GM23338 (cell line): ENCODE data around the gene UPF1. TPM values are rescaled to one million over a fixed set of nuclear protein-coding genes. Genes with fewer than 3 reads are reported as not detected.

Source experiments
- ATAC-seq: fragments of 200-7000 bp; cut with Tn5 transposase; 3 replicates; pipeline ENCODE4 v1.9.1; 2020
- DNase-seq: peaks from one replicate; pipeline ENCODE4 v3.0.0-alpha.2; 2015; ENCODE audit warnings: low spot score
- H2AFZ ChIP-seq: fragments of 200-600 bp; sonication (generic); 2 replicates; pipeline ENCODE4 v1.8.0; 2016; ENCODE audit warnings: antibody characterized with exemption, mild to moderate bottlenecking, moderate library complexity
- H3F3A ChIP-seq: fragments of 200-600 bp; sonication (generic); replicated peaks from 2 replicates; pipeline ENCODE4 v1.8.0; 2017; ENCODE audit warnings: antibody characterized with exemption, mixed run types, low read depth
- H3K27ac ChIP-seq: fragments of 200-600 bp; sonication (generic); 2 replicates; pipeline ENCODE4 v1.6.1; 2016; ENCODE audit warnings: low read depth
- H3K27me3 ChIP-seq: fragments of 200-600 bp; sonication (generic); 2 replicates; pipeline ENCODE4 v1.8.0; 2016; ENCODE audit warnings: mild to moderate bottlenecking, mixed run types, moderate library complexity; ENCODE audit not compliant: insufficient read depth
- H3K36me3 ChIP-seq: fragments of 200-600 bp; sonication (generic); 2 replicates; pipeline ENCODE4 v1.8.0; 2016; ENCODE audit warnings: mild to moderate bottlenecking; ENCODE audit not compliant: insufficient read depth
- H3K4me1 ChIP-seq: fragments of 200-600 bp; sonication (generic); 2 replicates; pipeline ENCODE4 v1.8.0; 2016; ENCODE audit warnings: mild to moderate bottlenecking, moderate library complexity; ENCODE audit not compliant: insufficient read depth
- H3K4me2 ChIP-seq: fragments of 200-600 bp; sonication (generic); 2 replicates; pipeline ENCODE4 v1.7.1; 2017; ENCODE audit warnings: mixed run types
- H3K4me3 ChIP-seq: fragments of 200-600 bp; sonication (generic); 2 replicates; pipeline ENCODE4 v1.6.1; 2016; ENCODE audit warnings: mixed run types
- H3K79me2 ChIP-seq: fragments of 200-600 bp; sonication (generic); replicated peaks from 2 replicates; pipeline ENCODE4 v1.8.0; 2017; ENCODE audit warnings: mild to moderate bottlenecking; ENCODE audit not compliant: insufficient read depth
- H3K9me2 ChIP-seq: fragments of 200-600 bp; sonication (generic); 2 replicates; pipeline ENCODE4 v1.8.0; 2017; ENCODE audit not compliant: insufficient read depth
- H4K20me1 ChIP-seq: fragments of 200-600 bp; sonication (generic); replicated peaks from 2 replicates; pipeline ENCODE4 v1.8.0; 2017; ENCODE audit warnings: mild to moderate bottlenecking; ENCODE audit not compliant: insufficient read depth
- H3K27ac Mint-ChIP-seq: 2 replicates; pipeline ENCODE4 v1.8.0; 2020; ENCODE audit warnings: inconsistent platforms, mild to moderate bottlenecking, moderate library complexity, mixed read lengths
- H3K27me3 Mint-ChIP-seq: 3 replicates; pipeline ENCODE4 v1.8.0; 2022; ENCODE audit warnings: low read depth, mild to moderate bottlenecking, moderate library complexity, mixed read lengths, inconsistent platforms; ENCODE audit not compliant: insufficient read depth, poor library complexity
- H3K36me3 Mint-ChIP-seq: 3 replicates; pipeline ENCODE4 v1.8.0; 2021; ENCODE audit warnings: low read depth, mild to moderate bottlenecking, inconsistent platforms, moderate library complexity, mixed read lengths
- H3K4me1 Mint-ChIP-seq: 3 replicates; pipeline ENCODE4 v1.8.0; 2020; ENCODE audit warnings: mild to moderate bottlenecking, inconsistent platforms, mixed read lengths
- H3K4me3 Mint-ChIP-seq: 3 replicates; pipeline ENCODE4 v1.8.0; 2021; ENCODE audit warnings: moderate library complexity, mild to moderate bottlenecking, inconsistent platforms, mixed read lengths
- H3K9me3 Mint-ChIP-seq: 3 replicates; pipeline ENCODE4 v1.8.0; 2020; ENCODE audit warnings: moderate library complexity, mild to moderate bottlenecking, inconsistent platforms, mixed read lengths
- CTCF ChIP-seq, 2 experiments: fragments of 200-600 bp in 1 of 2; sonication (generic) in 1 of 2; conservative IDR thresholded peaks; 2 replicates each; pipeline versions ENCODE4 v1.5.1 to v1.6.1; 2016 to 2017; ENCODE audit warnings: antibody characterized with exemption in 2 of 2, low read depth in 2 of 2, mild to moderate bottlenecking in 2 of 2, moderate library complexity in 1 of 2
- EZH2 ChIP-seq: fragments of 200-600 bp; sonication (generic); IDR thresholded peaks from one replicate; pipeline ENCODE4 v1.8.0; 2017; ENCODE audit warnings: antibody characterized with exemption, mild to moderate bottlenecking, low read depth; ENCODE audit not compliant: unreplicated experiment
- JUNB ChIP-seq: IDR thresholded peaks from one replicate; pipeline ENCODE4 v1.6.1; 2016; ENCODE audit warnings: antibody characterized with exemption; ENCODE audit not compliant: unreplicated experiment
- POLR2AphosphoS5 ChIP-seq: IDR thresholded peaks from 2 replicates; pipeline ENCODE4 v1.6.1; 2016; ENCODE audit warnings: antibody characterized with exemption, low read depth
- REST ChIP-seq: IDR thresholded peaks from one replicate; pipeline ENCODE4 v1.6.1; 2018; ENCODE audit warnings: antibody characterized with exemption; ENCODE audit not compliant: unreplicated experiment
- STAT1 ChIP-seq: IDR thresholded peaks from one replicate; pipeline ENCODE4 v1.6.1; 2016; ENCODE audit warnings: antibody characterized with exemption; ENCODE audit not compliant: unreplicated experiment
- ZNF331 ChIP-seq: fragments of 250-450 bp; sonication (Bioruptor Pico); IDR thresholded peaks from 2 replicates; pipeline ENCODE4 v1.5.0; 2020; ENCODE audit warnings: low read depth, mild to moderate bottlenecking, moderate library complexity
- polyA plus RNA-seq: library from polyadenylated mRNA; unstranded; fragments of >200 nt; fragmentation: Nextera tagmentation; extraction: Ambion mirVana; gene quantifications from 2 replicates; pipeline ENCODE4 v1.2.1, GENCODE V29; 2016
- total RNA-seq: library from RNA; depleted of rRNA; stranded (reverse); fragments of >200 nt; shearing (Covaris generic); gene quantifications from 2 replicates; pipeline ENCODE4 v1.2.3, GENCODE V29; 2014

UPF1 gene
- total and polyA plus RNA-seq, 2 experiments from 2014 or later, result 13.8 to 138 TPM

GRCh38 chr19:18782559-18783225 lies 49.1 kb upstream of the UPF1 start:
- peaks cover 96% of the 10 kb centered on the region for H3K27me3 ChIP-seq

GRCh38 chr19:18783958-18784785 lies 47.6 kb upstream of the UPF1 start:
- H3K27ac Mint-ChIP-seq, result no peak overlapping the region
- Histone ChIP-seq H3F3A (0 out of 2 replicates have a peak, but pooled peaks cover 6% of the 10 kb centered on the region), H3K79me2 (no peaks in the 10 kb centered on the region), H3K9me2 (no peaks in the 10 kb centered on the region), H3K4me1 (peaks cover 4% of the 10 kb centered on the region; the same call in 1 of the 2 replicates), H3K36me3 (no peaks in the 10 kb centered on the region), H3K4me2 (no peak overlapping the region), H3K4me3 (no peak overlapping the region), H2AFZ (no peak overlapping the region), H3K27me3 (peaks cover 96% of the 10 kb centered on the region), H3K27ac (no peak overlapping the region), H4K20me1 (peaks cover 9% of the 10 kb centered on the region)
- H3K9me3 Mint-ChIP-seq, result peaks cover 7% of the 10 kb centered on the region
- peaks cover 81% of the 10 kb centered on the region for H3K27me3 Mint-ChIP-seq
- H3K4me1 Mint-ChIP-seq, result peaks cover 10% of the 10 kb centered on the region; the same call in 2 of the 3 replicates
- no peaks in the 10 kb centered on the region; the same call in 2 of the 3 replicates for H3K36me3 Mint-ChIP-seq
- DNase-seq, result no peak
- no peak for ATAC-seq
- TF ChIP-seq POLR2AphosphoS5 (no peak), ZNF331 (CRISPR knock-in tag) (no peak), EZH2 (no peak), REST (no peak), JUNB (no peak), CTCF (conservative IDR thresholded peaks at IDR 0.05; ENCODE audit: low read depth in 2 of 2) (0 out of 4 replicates have a peak, but pooled peaks of 1 of the 2 experiments have one; percentile 18)
- H3K4me3 Mint-ChIP-seq, result peak overlapping the region; percentile 2; the same call in 1 of the 3 replicates

More at GRCh38 chr19:18782559-18783225, 49.1 kb upstream of the UPF1 start:
- H3K36me3 Mint-ChIP-seq, result no peaks in the 10 kb centered on the region; the same call in 2 of the 3 replicates
- H3K9me2 ChIP-seq, result no peaks in the 10 kb centered on the region
- no peak overlapping the region for H2AFZ ChIP-seq
- H3K27me3 Mint-ChIP-seq, result peaks cover 81% of the 10 kb centered on the region
- H3K4me2 ChIP-seq, result no peak overlapping the region
- no peak for TF ChIP-seq STAT1
- 0 out of 2 replicates have a peak, but pooled peaks cover 3% of the 10 kb centered on the region for H3F3A ChIP-seq
- no peak overlapping the region for H3K4me3 Mint-ChIP-seq
- no peaks in the 10 kb centered on the region for H3K36me3 ChIP-seq
- H3K4me1 ChIP-seq, result peaks cover 4% of the 10 kb centered on the region; the same call in 1 of the 2 replicates
- peaks cover 9% of the 10 kb centered on the region for H4K20me1 ChIP-seq
- H3K4me3 ChIP-seq, result no peak overlapping the region
- DNase-seq (no peak), ATAC-seq (no peak)
- no peak overlapping the region for H3K27ac Mint-ChIP-seq
- peaks cover 9% of the 10 kb centered on the region; the same call in 2 of the 3 replicates for H3K4me1 Mint-ChIP-seq
- H3K79me2 ChIP-seq, result no peaks in the 10 kb centered on the region
- peaks cover 3% of the 10 kb centered on the region; the same call in 2 of the 3 replicates for H3K9me3 Mint-ChIP-seq
- no peak overlapping the region for H3K27ac ChIP-seq
